DOHH2 (cell line): ENCODE results near the gene FBLN1.

Experiments
- H3F3A ChIP-seq: fragments of 200-600 bp; sonication (generic), shearing (Covaris generic); 2 replicates; pipeline ENCODE4 v1.6.0; 2016; ENCODE audit warnings: antibody characterized with exemption, mild to moderate bottlenecking; ENCODE audit not compliant: control insufficient read depth, insufficient read depth
- H3K27ac ChIP-seq: fragments of 200-600 bp; sonication (generic); 2 replicates; pipeline ENCODE4 v1.5.1; 2014; ENCODE audit warnings: low read depth, mild to moderate bottlenecking, low read length, moderate library complexity
- H3K27me3 ChIP-seq: fragments of 200-600 bp; sonication (generic); 2 replicates; pipeline ENCODE4 v1.6.1; 2014; ENCODE audit warnings: mild to moderate bottlenecking, low read length, mixed read lengths; ENCODE audit not compliant: control insufficient read depth
- H3K36me3 ChIP-seq: fragments of 200-600 bp; sonication (generic); 2 replicates; pipeline ENCODE4 v1.6.1; 2014; ENCODE audit warnings: mild to moderate bottlenecking, low read length, moderate library complexity, mixed read lengths; ENCODE audit not compliant: control insufficient read depth
- H3K4me1 ChIP-seq: fragments of 200-600 bp; sonication (generic); 2 replicates; pipeline ENCODE4 v1.6.1; 2014; ENCODE audit warnings: mild to moderate bottlenecking, low read length, mixed read lengths; ENCODE audit not compliant: control insufficient read depth
- H3K4me2 ChIP-seq: fragments of 200-600 bp; sonication (generic); 2 replicates; pipeline ENCODE4 v1.6.0; 2014; ENCODE audit warnings: mild to moderate bottlenecking, low read length, moderate library complexity
- H3K4me3 ChIP-seq: fragments of 200-600 bp; sonication (generic); 2 replicates; pipeline ENCODE4 v1.5.1; 2014; ENCODE audit warnings: mild to moderate bottlenecking, low read length, mixed read lengths
- H3K79me2 ChIP-seq: fragments of 200-600 bp; sonication (generic); 2 replicates; pipeline ENCODE4 v1.6.1; 2014; ENCODE audit warnings: mild to moderate bottlenecking, low read length, mixed read lengths; ENCODE audit not compliant: control insufficient read depth
- H3K9me2 ChIP-seq: fragments of 200-600 bp; sonication (generic); replicated peaks from 2 replicates; pipeline ENCODE4 v1.6.1; 2014; ENCODE audit warnings: mild to moderate bottlenecking, low read length, mixed read lengths; ENCODE audit not compliant: control insufficient read depth
- H3K9me3 ChIP-seq: fragments of 200-600 bp; sonication (generic); 2 replicates; pipeline ENCODE4 v1.6.1; 2014; ENCODE audit warnings: antibody characterized with exemption, low read length, mixed read lengths; ENCODE audit not compliant: control insufficient read depth, insufficient read depth
- H4K20me1 ChIP-seq: fragments of 200-600 bp; sonication (generic); 2 replicates; pipeline ENCODE4 v1.6.0; 2014; ENCODE audit warnings: low read depth, mild to moderate bottlenecking, antibody characterized with exemption, low read length, moderate library complexity; ENCODE audit not compliant: control insufficient read depth, insufficient read depth
- CTCF ChIP-seq: fragments of 200-600 bp; sonication (generic); IDR thresholded peaks from one replicate; pipeline ENCODE4 v1.5.1; 2014; ENCODE audit warnings: antibody characterized with exemption, mild to moderate bottlenecking, low read depth, low read length; ENCODE audit not compliant: poor library complexity, severe bottlenecking
- EZH2phosphoT487 ChIP-seq: fragments of 200-600 bp; sonication (generic); IDR thresholded peaks from 2 replicates; pipeline ENCODE4 v1.6.1; 2017; ENCODE audit warnings: borderline replicate concordance, mild to moderate bottlenecking, antibody characterized with exemption, low read length, moderate library complexity, mixed read lengths

Gene FBLN1

GRCh38 chr22:45508814-45509213, 6.1 kb downstream of the FBLN1 start:
- H3K9me3 ChIP-seq: no peaks in the 10 kb centered on the region
- no peaks in the 10 kb centered on the region for H3K9me2 ChIP-seq
- no peak overlapping the region for H3K27ac ChIP-seq
- H3K27me3 ChIP-seq: no peaks in the 10 kb centered on the region
- H4K20me1 ChIP-seq: no peaks in the 10 kb centered on the region
- TF ChIP-seq EZH2phosphoT487: no peak
- TF ChIP-seq CTCF: no peak
- no peaks in the 10 kb centered on the region for H3K4me1 ChIP-seq
- H3K36me3 ChIP-seq: no peaks in the 10 kb centered on the region
- no peak overlapping the region for H3K4me3 ChIP-seq
- H3K79me2 ChIP-seq: no peaks in the 10 kb centered on the region
- no peaks in the 10 kb centered on the region for H3F3A ChIP-seq
- H3K4me2 ChIP-seq: no peak overlapping the region

- H3K79me2 ChIP-seq: no peaks in the 10 kb centered on the region
- no peaks in the 10 kb centered on the region for H3K9me2 ChIP-seq
- no peaks in the 10 kb centered on the region for H3F3A ChIP-seq
- no peaks in the 10 kb centered on the region for H3K9me3 ChIP-seq
- H3K4me1 ChIP-seq: no peaks in the 10 kb centered on the region
- H3K4me2 ChIP-seq: no peak overlapping the region
- H4K20me1 ChIP-seq: no peaks in the 10 kb centered on the region
- no peak overlapping the region for H3K27ac ChIP-seq
- no peaks in the 10 kb centered on the region for H3K27me3 ChIP-seq
- H3K36me3 ChIP-seq: no peaks in the 10 kb centered on the region
- TF ChIP-seq EZH2phosphoT487 (no peak), CTCF (no peak)
- no peak overlapping the region for H3K4me3 ChIP-seq
Measured at GRCh38 chr22:45510376-45511232, 7.9 kb downstream of the FBLN1 start.

- no peak overlapping the region for H3K27ac ChIP-seq
- H3K9me3 ChIP-seq: no peaks in the 10 kb centered on the region
- no peaks in the 10 kb centered on the region for H3K27me3 ChIP-seq
- TF ChIP-seq CTCF (no peak), EZH2phosphoT487 (no peak)
- no peak overlapping the region for H3K4me3 ChIP-seq
- H3K79me2 ChIP-seq: no peaks in the 10 kb centered on the region
- H3F3A ChIP-seq: no peaks in the 10 kb centered on the region
- H3K9me2 ChIP-seq: no peaks in the 10 kb centered on the region
- no peaks in the 10 kb centered on the region for H3K4me1 ChIP-seq
- H3K36me3 ChIP-seq: no peaks in the 10 kb centered on the region
- H4K20me1 ChIP-seq: no peaks in the 10 kb centered on the region
- H3K4me2 ChIP-seq: no peak overlapping the region
Measured at GRCh38 chr22:45511847-45512261, 9.2 kb downstream of the FBLN1 start.
